Suprapubic skin (tissue), 4 donors: Measurements from ENCODE around the gene MXD4. TPM values are rescaled to one million over a fixed set of nuclear protein-coding genes. Genes with fewer than 3 reads are reported as not detected.
A peak's percentile ranks its signal among the peaks of the same experiment; 100 is the strongest.

ENCODE experiments used
- DNase-seq, 2 donors: peaks; one replicate each; pipeline ENCODE4 v3.0.0-alpha.2; 2019; ENCODE audit warnings: low spot score in 2 of 2
- H3K27ac ChIP-seq: fragments of 200-600 bp; sonication (generic); one replicate; pipeline ENCODE4 v1.5.1; 2019
- H3K27me3 ChIP-seq: fragments of 200-600 bp; sonication (generic); one replicate; pipeline ENCODE4 v1.5.1; 2019
- H3K36me3 ChIP-seq: fragments of 200-600 bp; sonication (generic); one replicate; pipeline ENCODE4 v1.5.1; 2019
- H3K4me1 ChIP-seq: fragments of 200-600 bp; sonication (generic); one replicate; pipeline ENCODE4 v1.5.1; 2019
- H3K4me3 ChIP-seq: fragments of 200-600 bp; sonication (generic); one replicate; pipeline ENCODE4 v1.5.1; 2019; ENCODE audit warnings: mild to moderate bottlenecking
- H3K9me3 ChIP-seq: fragments of 200-600 bp; sonication (generic); one replicate; pipeline ENCODE4 v1.5.1; 2019
- EP300 ChIP-seq: sonication (generic); formaldehyde crosslinking; IDR thresholded peaks from one replicate; pipeline ENCODE4 v1.6.1; 2017; ENCODE audit warnings: antibody characterized with exemption
- POLR2A ChIP-seq, 2 donors: fragments of 450-650 bp; IDR thresholded peaks; one replicate each; pipeline ENCODE4 v1.6.1; 2017; ENCODE audit warnings: antibody characterized with exemption in 2 of 2, mild to moderate bottlenecking in 2 of 2, moderate library complexity in 2 of 2
- POLR2AphosphoS5 ChIP-seq, 3 donors: sonication (generic); formaldehyde crosslinking; IDR thresholded peaks; one replicate each; pipeline ENCODE4 v1.6.1; 2017; ENCODE audit warnings: antibody characterized with exemption in 3 of 3
- WGBS: methylation state at CpG from one replicate; pipeline ENCODE4 v1.1.5; 2018; 5-methylcytosine and 5-hydroxymethylcytosine counted together
- total RNA-seq, 4 donors: library from RNA; depleted of rRNA; stranded (reverse); fragments of >200 nt; gene quantifications; one replicate each; pipeline ENCODE4 v1.1.0, GENCODE V29; 2016
- TF ChIP-seq, protein P1 (sequence below), 2 donors: fragments of 200-600 bp in 1 of 2; fragments of 450-650 bp in 1 of 2; sonication (generic) in 1 of 2; IDR thresholded peaks; one replicate each; pipeline ENCODE4 v1.5.1; 2016 to 2019; ENCODE audit warnings: antibody characterized with exemption in 2 of 2, mild to moderate bottlenecking in 1 of 2, moderate library complexity in 1 of 2

The MXD4 gene
- total RNA-seq, 4 donors from 2014 or later: 52.8 to 76.8 (median 63.3) TPM

DNA sequence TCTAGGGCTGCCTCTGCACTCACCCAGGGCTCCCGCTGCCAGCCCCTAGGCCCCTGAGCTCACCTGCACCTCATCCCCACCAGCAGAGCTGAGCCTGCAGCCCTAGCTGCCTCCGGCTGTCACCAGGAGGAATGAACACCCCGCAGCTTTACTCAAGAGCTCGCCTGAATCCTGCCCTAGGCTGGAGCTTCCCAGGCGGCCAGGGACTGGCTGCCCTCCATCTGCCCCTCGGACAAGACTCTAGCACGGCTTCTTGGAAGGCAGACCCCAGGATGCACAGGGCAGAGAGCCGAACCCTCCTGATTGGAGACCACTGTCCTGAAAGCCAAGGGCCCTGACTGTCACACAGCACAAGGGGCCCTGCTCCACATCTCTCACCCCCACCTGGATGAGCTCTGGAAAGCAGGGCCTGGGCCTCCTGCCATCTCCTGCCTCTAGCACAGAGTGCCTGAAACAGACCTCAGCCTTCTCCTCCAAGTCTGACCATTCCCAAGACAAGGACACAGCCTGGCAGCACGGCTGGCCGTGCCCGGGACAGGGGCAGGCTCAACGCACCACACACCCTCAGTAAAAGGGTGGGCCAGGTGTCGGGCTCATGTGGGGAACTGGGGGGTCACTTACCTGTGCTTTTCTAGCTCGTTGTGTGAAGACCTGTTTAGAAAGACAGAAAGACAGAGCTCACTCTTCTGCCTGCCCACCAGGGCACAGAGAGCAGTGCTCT lies 4.4 kb downstream of the MXD4 start:
- Histone ChIP-seq H3K4me1 (peaks cover 72% of the 10 kb centered on the region), H3K9me3 (no peaks in the 10 kb centered on the region), H3K4me3 (no peak overlapping the region), H3K36me3 (peaks cover 30% of the 10 kb centered on the region), H3K27me3 (no peaks in the 10 kb centered on the region), H3K27ac (peak overlapping the region; percentile 56)
- peak; percentile 56 to 70 for DNase-seq
- WGBS: 85% methylated on average over 6 of the region's 14 CpGs
- TF ChIP-seq POLR2AphosphoS5 (IDR thresholded peaks at IDR 0.05) (no peak), POLR2A (IDR thresholded peaks at IDR 0.05) (no peak), EP300 (no peak)
- TF ChIP-seq, protein P1, sequence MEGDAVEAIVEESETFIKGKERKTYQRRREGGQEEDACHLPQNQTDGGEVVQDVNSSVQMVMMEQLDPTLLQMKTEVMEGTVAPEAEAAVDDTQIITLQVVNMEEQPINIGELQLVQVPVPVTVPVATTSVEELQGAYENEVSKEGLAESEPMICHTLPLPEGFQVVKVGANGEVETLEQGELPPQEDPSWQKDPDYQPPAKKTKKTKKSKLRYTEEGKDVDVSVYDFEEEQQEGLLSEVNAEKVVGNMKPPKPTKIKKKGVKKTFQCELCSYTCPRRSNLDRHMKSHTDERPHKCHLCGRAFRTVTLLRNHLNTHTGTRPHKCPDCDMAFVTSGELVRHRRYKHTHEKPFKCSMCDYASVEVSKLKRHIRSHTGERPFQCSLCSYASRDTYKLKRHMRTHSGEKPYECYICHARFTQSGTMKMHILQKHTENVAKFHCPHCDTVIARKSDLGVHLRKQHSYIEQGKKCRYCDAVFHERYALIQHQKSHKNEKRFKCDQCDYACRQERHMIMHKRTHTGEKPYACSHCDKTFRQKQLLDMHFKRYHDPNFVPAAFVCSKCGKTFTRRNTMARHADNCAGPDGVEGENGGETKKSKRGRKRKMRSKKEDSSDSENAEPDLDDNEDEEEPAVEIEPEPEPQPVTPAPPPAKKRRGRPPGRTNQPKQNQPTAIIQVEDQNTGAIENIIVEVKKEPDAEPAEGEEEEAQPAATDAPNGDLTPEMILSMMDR (IDR thresholded peaks at IDR 0.05): no peak

DNA sequence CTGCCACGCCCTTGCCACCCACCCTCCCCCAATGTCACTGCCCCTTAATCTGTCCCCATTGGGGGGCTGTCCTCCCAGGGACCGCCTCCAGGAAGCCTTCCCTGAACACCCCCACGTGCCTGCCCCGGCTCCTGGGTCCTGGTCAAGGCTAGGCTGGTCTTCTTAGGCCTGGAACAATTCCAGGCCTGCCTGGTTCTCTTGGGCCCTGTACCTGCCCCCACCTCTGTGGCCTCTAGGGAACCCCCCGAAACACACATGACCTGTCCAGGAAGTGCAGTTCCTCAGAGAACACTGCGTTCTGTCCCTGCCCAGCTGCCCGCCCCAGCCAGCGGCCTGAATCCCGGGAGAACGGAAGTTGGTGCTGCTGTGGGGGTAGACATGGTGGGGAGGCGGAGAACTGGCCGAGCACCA lies 5.1 kb downstream of the MXD4 start:
- H3K36me3 ChIP-seq: peaks cover 37% of the 10 kb centered on the region
- H3K27me3 ChIP-seq: no peaks in the 10 kb centered on the region
- no peak overlapping the region for H3K4me3 ChIP-seq
- peak overlapping the region; percentile 56 for H3K27ac ChIP-seq
- peak; percentile 69 to 77 for DNase-seq
- H3K9me3 ChIP-seq: no peaks in the 10 kb centered on the region
- WGBS: 62% methylated on average over 11 of the region's 12 CpGs
- TF ChIP-seq, protein P1 (IDR thresholded peaks at IDR 0.05): no peak
- H3K4me1 ChIP-seq: peaks cover 71% of the 10 kb centered on the region

DNA sequence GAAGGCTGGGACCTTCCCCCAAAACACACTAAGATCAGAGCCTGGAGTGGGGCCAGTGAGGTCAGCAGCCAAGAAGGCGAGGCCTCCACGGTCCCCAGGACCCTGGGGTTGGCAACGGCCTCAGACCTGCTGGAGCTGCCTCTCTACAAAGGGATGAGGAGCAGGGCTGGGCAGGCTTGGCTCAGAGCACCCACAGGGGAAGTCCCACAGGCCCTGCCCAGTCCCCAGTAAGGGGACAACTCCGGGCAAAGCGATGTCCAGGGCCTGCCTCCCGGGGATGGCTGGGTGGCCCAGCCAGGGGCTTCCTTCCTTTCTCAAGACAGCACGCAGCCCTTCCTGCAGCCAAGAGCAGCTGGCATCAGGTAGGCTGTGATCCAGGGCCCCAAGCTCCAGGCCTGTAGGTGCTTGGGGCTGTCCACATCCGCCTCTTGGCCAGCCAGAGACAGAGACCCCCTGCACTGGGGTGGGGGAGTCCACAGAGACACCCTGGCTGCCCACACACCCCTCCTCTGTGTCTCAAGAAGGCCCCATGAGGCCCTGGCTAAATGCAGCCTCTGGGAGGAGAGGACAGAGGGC lies 5.7 kb downstream of the MXD4 start:
- TF ChIP-seq, protein P1 (IDR thresholded peaks at IDR 0.05): no peak
- TF ChIP-seq POLR2A (IDR thresholded peaks at IDR 0.05): no peak
- no peak for TF ChIP-seq EP300
- no peak for TF ChIP-seq POLR2AphosphoS5 (IDR thresholded peaks at IDR 0.05)
- Histone ChIP-seq H3K4me3 (no peak overlapping the region), H3K27ac (peak overlapping the region; percentile 56), H3K9me3 (no peaks in the 10 kb centered on the region), H3K36me3 (peaks cover 43% of the 10 kb centered on the region), H3K4me1 (peaks cover 71% of the 10 kb centered on the region), H3K27me3 (no peaks in the 10 kb centered on the region)
- peak; percentile 60 to 70 for DNase-seq
- WGBS: no CpG with 5 or more reads among the region's 8 CpGs

DNA sequence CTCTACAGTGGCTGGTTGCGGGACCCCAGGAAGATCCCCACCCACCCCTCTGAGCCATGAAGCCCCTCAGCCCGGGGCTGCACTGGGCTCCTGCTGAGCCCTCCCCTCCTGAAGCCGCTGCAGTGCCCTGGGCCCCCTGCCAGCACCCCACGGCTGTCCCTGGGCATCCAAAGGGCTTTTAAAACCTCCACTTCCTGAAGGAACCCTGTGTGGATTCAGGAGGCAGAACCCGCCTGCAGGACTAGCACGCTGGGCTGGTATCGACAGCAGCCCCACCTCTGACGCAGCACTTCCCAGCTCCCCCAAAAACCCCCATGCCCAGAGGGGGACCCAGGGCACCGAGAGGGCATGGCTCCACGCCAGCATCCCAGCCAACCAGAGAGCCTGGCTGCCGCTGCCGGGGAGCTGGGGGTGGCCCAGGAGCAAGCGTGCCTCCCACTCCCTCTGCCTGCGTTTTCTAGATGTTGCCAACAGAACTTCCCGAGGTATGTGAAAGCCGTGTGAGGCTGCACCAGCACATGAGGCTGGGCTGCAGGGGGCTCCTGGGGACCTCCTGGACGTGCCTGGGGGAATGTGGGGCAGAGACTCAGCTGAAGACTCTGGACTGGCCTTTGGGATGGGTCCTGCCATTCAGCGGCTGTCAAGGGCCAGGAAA lies 6.3 kb downstream of the MXD4 start:
- 32% methylated on average over 7 of the region's 18 CpGs for WGBS
- peak; percentile 62 to 76 for DNase-seq
- H3K4me3 ChIP-seq: no peak overlapping the region
- TF ChIP-seq EP300 (no peak), POLR2A (IDR thresholded peaks at IDR 0.05) (no peak), POLR2AphosphoS5 (IDR thresholded peaks at IDR 0.05) (no peak)
- TF ChIP-seq, protein P1 (IDR thresholded peaks at IDR 0.05): no peak
- H3K4me1 ChIP-seq: peaks cover 67% of the 10 kb centered on the region
- H3K27me3 ChIP-seq: no peaks in the 10 kb centered on the region
- H3K9me3 ChIP-seq: no peaks in the 10 kb centered on the region
- peak overlapping the region; percentile 56 for H3K27ac ChIP-seq
- peaks cover 49% of the 10 kb centered on the region for H3K36me3 ChIP-seq
